22Rv1 (cell line): ENCODE measurements around the gene MSX1.

Source experiments
- H3K27ac ChIP-seq: fragments of 450-650 bp; 2 replicates; pipeline ENCODE4 v1.5.1; 2017
- CTCF ChIP-seq: fragments of 450-650 bp; IDR thresholded peaks from 2 replicates; pipeline ENCODE4 v1.5.1; 2017; ENCODE audit warnings: mild to moderate bottlenecking
- ZFX ChIP-seq: fragments of 450-650 bp; IDR thresholded peaks from 2 replicates; pipeline ENCODE4 v1.6.1; 2017; ENCODE audit warnings: antibody characterized with exemption, borderline replicate concordance

The MSX1 gene

DNA sequence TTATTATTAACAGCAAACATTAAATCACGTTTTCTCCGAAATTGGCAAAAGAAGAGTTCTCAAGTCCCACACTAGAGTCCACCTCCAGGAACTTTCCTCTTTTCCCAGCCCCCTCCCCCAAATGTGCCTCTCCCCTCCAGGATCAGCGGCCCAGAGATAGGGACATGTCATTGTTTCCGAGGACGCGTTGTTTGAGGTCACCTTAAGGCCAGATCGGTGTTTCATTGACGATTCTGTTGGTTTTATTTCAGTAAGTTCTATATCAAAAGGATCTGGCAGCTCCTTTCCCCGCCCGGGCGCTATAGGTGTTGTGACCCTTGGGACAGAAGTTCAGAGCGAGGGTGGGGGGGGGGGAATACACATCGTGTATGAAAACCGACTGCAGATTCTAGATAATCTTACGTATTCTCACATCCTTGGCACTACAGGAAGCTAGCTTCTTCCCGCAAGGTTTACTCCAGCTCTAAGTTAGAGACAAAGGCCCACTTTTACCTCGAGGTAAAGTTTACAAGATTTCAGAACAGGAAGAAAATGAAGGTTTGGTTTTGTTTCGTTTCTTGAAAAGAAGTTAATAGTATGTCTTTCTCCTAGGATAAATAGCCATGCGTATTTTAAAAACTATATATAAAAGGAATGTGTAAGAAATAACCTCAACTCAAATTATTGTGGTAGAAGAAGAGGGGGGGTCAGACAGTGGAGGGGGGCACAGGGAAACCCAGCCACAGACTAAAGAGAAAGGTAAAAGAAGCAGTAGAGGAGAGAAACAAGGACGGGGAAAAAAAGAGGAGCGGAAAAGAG is 739 bp upstream of the MSX1 start:
- no peak for TF ChIP-seq ZFX
- no peak for TF ChIP-seq CTCF
- no peak overlapping the region for H3K27ac ChIP-seq

GRCh38 chr4:4859799-4860599 is 534 bp downstream of the MSX1 start:
- H3K27ac ChIP-seq, result no peak overlapping the region
- TF ChIP-seq CTCF (no peak), ZFX (no peak)

- H3K27ac ChIP-seq, result no peak overlapping the region
Observed at GRCh38 chr4:4860600-4861389, 1.3 kb downstream of the MSX1 start.

GRCh38 chr4:4861390-4862018 is 2.0 kb downstream of the MSX1 start:
- H3K27ac ChIP-seq, result no peak overlapping the region
- no peak for TF ChIP-seq ZFX
- no peak for TF ChIP-seq CTCF

More at GRCh38 chr4:4860600-4861389, 1.3 kb downstream of the MSX1 start:
- TF ChIP-seq ZFX (no peak), CTCF (no peak)

DNA sequence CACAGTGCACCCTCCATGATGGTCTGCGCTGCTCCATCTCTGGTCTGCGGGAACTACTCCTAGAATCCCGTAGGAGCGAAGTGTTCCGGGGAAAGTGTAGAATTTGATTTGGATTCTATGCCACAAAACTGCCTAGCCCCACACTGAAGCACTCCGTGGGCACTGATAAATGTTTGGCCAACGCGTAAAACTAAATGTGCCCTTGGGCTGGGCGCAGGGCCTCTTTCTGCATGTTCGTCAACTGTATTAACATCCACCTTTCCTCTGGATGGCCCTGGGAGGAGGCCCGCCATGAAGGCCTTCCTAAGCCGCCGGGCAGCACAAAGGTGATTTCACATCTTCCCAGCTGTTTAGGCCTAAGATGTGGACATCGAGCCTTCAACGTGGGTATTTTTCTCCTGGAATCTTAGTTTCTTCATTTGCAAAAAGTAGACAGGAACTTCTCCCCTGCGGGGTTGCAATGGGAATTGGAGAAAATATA is 2.6 kb downstream of the MSX1 start:
- H3K27ac ChIP-seq, result no peak overlapping the region
- TF ChIP-seq ZFX (no peak), CTCF (no peak)

GRCh38 chr4:4862665-4863482 is 3.4 kb downstream of the MSX1 start:
- no peak overlapping the region for H3K27ac ChIP-seq
- TF ChIP-seq CTCF, result no peak
- no peak for TF ChIP-seq ZFX
